ENCODE measurements around the gene OR4B1. TPM values are rescaled to one million over a fixed set of nuclear protein-coding genes. Genes with fewer than 3 reads are reported as not detected.

The OR4B1 gene
- total and polyA plus RNA-seq, 2 of the 8 experiments (the other 6 are each of a cell fraction or from before 2014, with no cell fraction given): not detected

Other genes starting within 250 kb of the OR4B1 start
- 21.6 and 22.6 TPM in 2 replicates for gene PTPRJ, start 236.3 kb upstream of the OR4B1 start, total RNA-seq (2021; fragmentation: NEBNext Ultra II Directional; extraction: Animal tissue kit (Norgen Biotek cat#: 25700))
- 4.2 and 4.4 TPM in 2 replicates for gene PTPRJ, start 236.3 kb upstream of the OR4B1 start, polyA plus RNA-seq (2011; rRNA removed)
- not detected in 2 replicates for gene OR4X2, start 28.3 kb downstream of the OR4B1 start, total RNA-seq (2021; fragmentation: NEBNext Ultra II Directional; extraction: Animal tissue kit (Norgen Biotek cat#: 25700))
- not detected in 2 replicates for gene OR4X2, start 28.3 kb downstream of the OR4B1 start, polyA plus RNA-seq (2011; rRNA removed)
- gene OR4X1, start 47.1 kb downstream of the OR4B1 start, total RNA-seq (2021; fragmentation: NEBNext Ultra II Directional; extraction: Animal tissue kit (Norgen Biotek cat#: 25700)): not detected in 2 replicates
- not detected in 2 replicates for gene OR4X1, start 47.1 kb downstream of the OR4B1 start, polyA plus RNA-seq (2011; rRNA removed)
- gene OR4S1, start 89.4 kb downstream of the OR4B1 start, total RNA-seq (2021; fragmentation: NEBNext Ultra II Directional; extraction: Animal tissue kit (Norgen Biotek cat#: 25700)): not detected in 2 replicates
- not detected in 2 replicates for gene OR4S1, start 89.4 kb downstream of the OR4B1 start, polyA plus RNA-seq (2011; rRNA removed)
- not detected in 2 replicates for gene OR4C3, start 108.1 kb downstream of the OR4B1 start, total RNA-seq (2021; fragmentation: NEBNext Ultra II Directional; extraction: Animal tissue kit (Norgen Biotek cat#: 25700))
- gene OR4C3, start 108.1 kb downstream of the OR4B1 start, polyA plus RNA-seq (2011; rRNA removed): not detected in 2 replicates
- gene OR4C5, start 149.7 kb downstream of the OR4B1 start, total RNA-seq (2021; fragmentation: NEBNext Ultra II Directional; extraction: Animal tissue kit (Norgen Biotek cat#: 25700)): not detected in 2 replicates
- not detected in 2 replicates for gene OR4C5, start 149.7 kb downstream of the OR4B1 start, polyA plus RNA-seq (2011; rRNA removed)